SU-DHL-6 (cell line): Measurements from ENCODE around the gene SF3B3.
"Not testable (repeated sequence)": the region's sequence is repeated elsewhere in the genome, so short reads cannot be mapped to it uniquely, and the experiment has no call there.

ENCODE experiments used
- H2AFZ ChIP-seq: fragments of 200-600 bp; sonication (generic); 2 replicates; pipeline ENCODE4 v1.6.1; 2014; ENCODE audit warnings: low read depth, mild to moderate bottlenecking, moderate library complexity, mixed read lengths, antibody characterized with exemption, low read length; ENCODE audit not compliant: severe bottlenecking
- H3F3A ChIP-seq: fragments of 200-600 bp; shearing (Covaris generic); 2 replicates; pipeline ENCODE4 v1.6.0; 2016; ENCODE audit warnings: antibody characterized with exemption, mild to moderate bottlenecking; ENCODE audit not compliant: insufficient read depth
- H3K27ac ChIP-seq: fragments of 200-600 bp; sonication (generic); 2 replicates; pipeline ENCODE4 v1.5.1; 2016; ENCODE audit warnings: low read depth, mild to moderate bottlenecking, low read length, moderate library complexity, mixed read lengths
- H3K27me3 ChIP-seq: fragments of 200-600 bp; sonication (generic), shearing (Covaris generic); 2 replicates; pipeline ENCODE4 v1.6.0; 2014; ENCODE audit warnings: mild to moderate bottlenecking, low read length
- H3K36me3 ChIP-seq: fragments of 200-600 bp; sonication (generic); 2 replicates; pipeline ENCODE4 v1.6.1; 2014; ENCODE audit warnings: mild to moderate bottlenecking, low read length, mixed read lengths
- H3K4me2 ChIP-seq: fragments of 300-600, 200-600 bp; shearing (Covaris generic), sonication (generic); 2 replicates; pipeline ENCODE4 v1.6.0; 2014; ENCODE audit warnings: low read length, low read depth, mild to moderate bottlenecking; ENCODE audit not compliant: poor library complexity, severe bottlenecking
- H3K4me3 ChIP-seq: fragments of 200-600 bp; sonication (generic); 2 replicates; pipeline ENCODE4 v1.5.1; 2014; ENCODE audit warnings: antibody characterized with exemption, low read length, mild to moderate bottlenecking, mixed read lengths; ENCODE audit not compliant: insufficient read depth, poor library complexity, severe bottlenecking
- H3K79me2 ChIP-seq: fragments of 200-600 bp; sonication (generic); 2 replicates; pipeline ENCODE4 v1.6.1; 2014; ENCODE audit warnings: mild to moderate bottlenecking, low read length, moderate library complexity; ENCODE audit not compliant: insufficient read depth
- H3K9ac ChIP-seq: fragments of 200-600 bp; sonication (generic); 2 replicates; pipeline ENCODE4 v1.7.0; 2014; ENCODE audit warnings: mild to moderate bottlenecking, low read length
- H3K9me2 ChIP-seq: fragments of 200-600 bp; sonication (generic); replicated peaks from 2 replicates; pipeline ENCODE4 v1.6.1; 2014; ENCODE audit warnings: low read length; ENCODE audit not compliant: insufficient read depth
- H3K9me3 ChIP-seq: fragments of 200-600 bp; sonication (generic); 2 replicates; pipeline ENCODE4 v1.6.1; 2014; ENCODE audit warnings: low read length, mixed read lengths; ENCODE audit not compliant: insufficient read depth
- H4K20me1 ChIP-seq: fragments of 200-600 bp; sonication (generic); 2 replicates; pipeline ENCODE4 v1.6.1; 2014; ENCODE audit warnings: low read depth, mild to moderate bottlenecking, antibody characterized with exemption, low read length, moderate library complexity, mixed read lengths
- CTCF ChIP-seq: fragments of 200-600 bp; sonication (generic); IDR thresholded peaks from one replicate; pipeline ENCODE4 v1.5.1; 2017; ENCODE audit warnings: antibody characterized with exemption, mild to moderate bottlenecking, low read length, moderate library complexity; ENCODE audit not compliant: insufficient read depth, poor library complexity, severe bottlenecking
- EZH2phosphoT487 ChIP-seq: fragments of 200-600 bp; sonication (generic), shearing (Covaris generic); conservative IDR thresholded peaks from 2 replicates; pipeline ENCODE4 v1.6.1; 2018; ENCODE audit warnings: mild to moderate bottlenecking, antibody characterized with exemption, low read length, moderate library complexity, mixed read lengths

Gene SF3B3

GRCh38 chr16:70522216-70523075, 1.2 kb upstream of the SF3B3 start:
- Histone ChIP-seq H4K20me1 (peaks cover 17% of the 10 kb centered on the region), H3K27ac (peak overlapping the region; percentile 89), H3K9ac (peak overlapping the region; percentile 85), H3K79me2 (peaks cover 58% of the 10 kb centered on the region), H3K36me3 (peaks cover 17% of the 10 kb centered on the region), H3K9me2 (no peaks in the 10 kb centered on the region), H3K4me2 (peak overlapping the region; percentile 78), H3F3A (peaks cover 36% of the 10 kb centered on the region), H3K4me3 (peak overlapping the region; percentile 68), H3K9me3 (no peaks in the 10 kb centered on the region), H3K27me3 (no peaks in the 10 kb centered on the region), H2AFZ (peak overlapping the region; percentile 62)
- TF ChIP-seq CTCF (no peak), EZH2phosphoT487 (no peak)

- Histone ChIP-seq H3K4me2 (peak within 1 kb of the TSS; percentile 78), H2AFZ (peak within 1 kb of the TSS; percentile 62), H4K20me1 (peaks cover 20% of the 10 kb centered on the region), H3K9ac (peak within 1 kb of the TSS; percentile 85), H3K36me3 (peaks cover 19% of the 10 kb centered on the region), H3K9me2 (no peaks in the 10 kb centered on the region), H3K4me3 (peak within 1 kb of the TSS; percentile 68), H3F3A (peaks cover 37% of the 10 kb centered on the region), H3K79me2 (peaks cover 65% of the 10 kb centered on the region), H3K27me3 (no peaks in the 10 kb centered on the region), H3K27ac (peak within 1 kb of the TSS; percentile 89), H3K9me3 (no peaks in the 10 kb centered on the region)
- TF ChIP-seq EZH2phosphoT487 (no peak), CTCF (no peak)
Observed at GRCh38 chr16:70523076-70523742, 407 bp upstream of the SF3B3 start, which contains the start of gene COG4. COG4 (minus strand) TSS chr16:70523554; CDS start chr16:70523543, 11 bp downstream.

GRCh38 chr16:70524399-70524825, 796 bp downstream of the SF3B3 start:
- peaks cover 77% of the 10 kb centered on the region for H3K79me2 ChIP-seq
- H2AFZ ChIP-seq, H3K9me3 ChIP-seq, H3K9me2 ChIP-seq, H3K27me3 ChIP-seq: not testable (repeated sequence)
- H3K4me2 ChIP-seq: peak overlapping the region; percentile 78
- peak overlapping the region; percentile 68 for H3K4me3 ChIP-seq
- peak overlapping the region; percentile 85 for H3K9ac ChIP-seq
- H4K20me1 ChIP-seq: peaks cover 28% of the 10 kb centered on the region
- H3K27ac ChIP-seq: peak overlapping the region; percentile 89
- H3K36me3 ChIP-seq: peaks cover 26% of the 10 kb centered on the region
- peaks cover 40% of the 10 kb centered on the region for H3F3A ChIP-seq
